Right atrium auricular region (tissue), 2 donors: ENCODE results near the gene NEGR1. TPM values are rescaled to one million over a fixed set of nuclear protein-coding genes. Genes with fewer than 3 reads are reported as not detected.

Experiments used
- DNase-seq: peaks from one replicate; pipeline ENCODE4 v3.0.0-alpha.2; 2019; ENCODE audit warnings: low spot score
- H3K27ac ChIP-seq, 2 donors: fragments of 200-600 bp; sonication (generic); 1 replicate in 1 of 2; 2 replicates in 1 of 2; pipeline ENCODE4 v1.5.1; 2016 to 2019
- H3K27me3 ChIP-seq, 2 donors: fragments of 200-600 bp; sonication (generic); one replicate each; pipeline versions ENCODE4 v1.5.1 to v1.6.0; 2017 to 2019
- H3K36me3 ChIP-seq: fragments of 200-600 bp; sonication (generic); one replicate; pipeline ENCODE4 v1.5.1; 2016
- H3K4me1 ChIP-seq, 2 donors: fragments of 200-600 bp; sonication (generic); one replicate each; pipeline versions ENCODE4 v1.5.1 to v1.6.0; 2017 to 2019
- H3K4me3 ChIP-seq, 2 donors: fragments of 200-600 bp; sonication (generic); 1 replicate in 1 of 2; 2 replicates in 1 of 2; pipeline ENCODE4 v1.5.1; 2017 to 2019; ENCODE audit warnings: mild to moderate bottlenecking in 1 of 2, moderate library complexity in 1 of 2
- H3K9me3 ChIP-seq, 2 donors: fragments of 200-600 bp; sonication (generic); one replicate each; pipeline ENCODE4 v1.5.1; 2019
- CTCF ChIP-seq, 2 donors: fragments of 200-600 bp; sonication (generic); IDR thresholded peaks; one replicate each; pipeline ENCODE4 v1.5.1; 2019; ENCODE audit warnings: antibody characterized with exemption in 2 of 2
- total RNA-seq, 2 donors: library from RNA; depleted of rRNA; stranded (reverse); fragments of >200 nt; gene quantifications; one replicate each; pipeline ENCODE4 v1.1.0, GENCODE V29; 2016

The NEGR1 gene
- total RNA-seq, 2 donors from 2014 or later, result 9.3 to 9.9 TPM

GRCh38 chr1:71869326-71869725 is 413.0 kb downstream of the NEGR1 start:
- Histone ChIP-seq H3K9me3 (no peaks in the 10 kb centered on the region), H3K4me1 (no peaks in the 10 kb centered on the region), H3K27ac (no peak overlapping the region), H3K4me3 (no peak overlapping the region), H3K36me3 (no peaks in the 10 kb centered on the region), H3K27me3 (no peaks in the 10 kb centered on the region)
- no peak for TF ChIP-seq CTCF (IDR thresholded peaks at IDR 0.05)
- DNase-seq, result no peak

GRCh38 chr1:71862756-71863155 is 419.6 kb downstream of the NEGR1 start:
- H3K27me3 ChIP-seq, result no peaks in the 10 kb centered on the region
- H3K4me3 ChIP-seq, result no peak overlapping the region
- no peak overlapping the region for H3K27ac ChIP-seq
- DNase-seq, result no peak
- no peak for TF ChIP-seq CTCF (IDR thresholded peaks at IDR 0.05)
- H3K36me3 ChIP-seq, result no peaks in the 10 kb centered on the region
- no peaks in the 10 kb centered on the region for H3K9me3 ChIP-seq
- H3K4me1 ChIP-seq, result no peaks in the 10 kb centered on the region

- H3K4me1 ChIP-seq, result no peaks in the 10 kb centered on the region
- TF ChIP-seq CTCF (IDR thresholded peaks at IDR 0.05), result no peak
- H3K9me3 ChIP-seq, result no peaks in the 10 kb centered on the region
- no peaks in the 10 kb centered on the region for H3K27me3 ChIP-seq
- DNase-seq, result no peak
- no peaks in the 10 kb centered on the region for H3K36me3 ChIP-seq
- no peak overlapping the region for H3K4me3 ChIP-seq
- no peak overlapping the region for H3K27ac ChIP-seq
Measured at GRCh38 chr1:71861022-71861421, 421.3 kb downstream of the NEGR1 start.

GRCh38 chr1:71859806-71860205 is 422.5 kb downstream of the NEGR1 start:
- no peak for TF ChIP-seq CTCF (IDR thresholded peaks at IDR 0.05)
- no peaks in the 10 kb centered on the region for H3K36me3 ChIP-seq

GRCh38 chr1:71857862-71858261 is 424.5 kb downstream of the NEGR1 start:
- Histone ChIP-seq H3K27ac (no peak overlapping the region), H3K9me3 (no peaks in the 10 kb centered on the region), H3K27me3 (no peaks in the 10 kb centered on the region), H3K36me3 (no peaks in the 10 kb centered on the region), H3K4me3 (no peak overlapping the region), H3K4me1 (no peaks in the 10 kb centered on the region)
- no peak for TF ChIP-seq CTCF (IDR thresholded peaks at IDR 0.05)
- no peak for DNase-seq

More at GRCh38 chr1:71859806-71860205, 422.5 kb downstream of the NEGR1 start:
- H3K4me3 ChIP-seq, result no peak overlapping the region
- H3K4me1 ChIP-seq, result no peaks in the 10 kb centered on the region
- DNase-seq, result no peak
- no peaks in the 10 kb centered on the region for H3K27me3 ChIP-seq
- H3K9me3 ChIP-seq, result no peaks in the 10 kb centered on the region
- no peak overlapping the region for H3K27ac ChIP-seq

GRCh38 chr1:71853360-71853759 is 429.0 kb downstream of the NEGR1 start:
- Histone ChIP-seq H3K9me3 (no peaks in the 10 kb centered on the region), H3K4me1 (no peaks in the 10 kb centered on the region), H3K27me3 (no peaks in the 10 kb centered on the region), H3K4me3 (no peak overlapping the region), H3K36me3 (no peaks in the 10 kb centered on the region), H3K27ac (no peak overlapping the region)
- TF ChIP-seq CTCF (IDR thresholded peaks at IDR 0.05), result no peak
- DNase-seq, result no peak
